GM19452 (cell line): ENCODE results near the gene MTTP.
"Not testable (repeated sequence)": the region's sequence is repeated elsewhere in the genome, so short reads cannot be mapped to it uniquely, and the experiment has no call there.

Source experiments
- ATAC-seq: cut with Tn5 transposase; IDR thresholded peaks from one replicate; pipeline ENCODE4 v1.9.1; 2021; ENCODE audit not compliant: unreplicated experiment

The MTTP gene

GRCh38 chr4:99574530-99575324 is at the start of gene MTTP:
Gene MTTP (plus strand): TSS chr4:99574824. CDS start chr4:99574910, 86 bp downstream.
- ATAC-seq: peak; percentile 67

GRCh38 chr4:99529228-99529627 is 45.4 kb upstream of the MTTP start:
- ATAC-seq: no peak

GRCh38 chr4:99529956-99530355 is 44.7 kb upstream of the MTTP start:
- no peak for ATAC-seq

DNA sequence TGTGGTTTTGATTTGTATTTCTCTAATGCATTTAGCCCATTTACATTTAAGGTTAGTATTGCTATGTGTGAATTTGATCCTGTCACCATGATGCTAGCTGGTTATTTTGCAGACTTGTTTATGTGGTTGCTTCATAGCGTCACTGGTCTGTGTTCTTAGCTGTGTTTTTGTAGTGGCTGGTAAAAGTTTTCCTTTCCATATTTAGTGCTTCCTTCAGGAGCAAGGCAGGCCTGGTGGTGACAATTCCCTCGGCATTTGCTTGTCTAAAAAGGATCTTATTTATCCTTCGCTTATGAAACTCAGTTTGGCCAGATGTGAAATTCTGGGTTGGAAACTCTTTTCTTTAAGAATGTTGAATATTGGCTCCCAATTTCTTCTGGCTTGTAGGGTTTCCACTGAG is 39.9 kb upstream of the MTTP start:
- not testable (repeated sequence) for ATAC-seq

DNA sequence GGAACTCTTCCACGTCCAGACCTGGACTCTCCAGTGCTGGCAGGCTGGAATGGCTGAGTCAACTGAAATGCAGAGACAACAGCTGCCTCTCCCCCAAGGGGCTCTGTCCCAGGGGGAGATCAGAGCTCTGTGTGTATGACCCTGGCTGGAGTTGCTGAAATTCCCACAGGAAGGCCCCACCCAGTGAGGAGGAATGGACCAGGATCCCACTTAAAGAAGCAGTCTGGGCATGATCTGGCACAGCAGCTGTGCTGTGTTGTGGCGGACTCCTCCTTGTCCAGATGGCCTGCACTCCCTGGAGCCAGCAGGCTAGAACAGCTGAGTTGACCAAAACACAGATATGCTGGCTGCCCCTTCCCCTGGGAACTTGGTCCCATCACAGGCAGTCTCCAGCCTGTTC is 38.4 kb upstream of the MTTP start:
- no peak for ATAC-seq

DNA sequence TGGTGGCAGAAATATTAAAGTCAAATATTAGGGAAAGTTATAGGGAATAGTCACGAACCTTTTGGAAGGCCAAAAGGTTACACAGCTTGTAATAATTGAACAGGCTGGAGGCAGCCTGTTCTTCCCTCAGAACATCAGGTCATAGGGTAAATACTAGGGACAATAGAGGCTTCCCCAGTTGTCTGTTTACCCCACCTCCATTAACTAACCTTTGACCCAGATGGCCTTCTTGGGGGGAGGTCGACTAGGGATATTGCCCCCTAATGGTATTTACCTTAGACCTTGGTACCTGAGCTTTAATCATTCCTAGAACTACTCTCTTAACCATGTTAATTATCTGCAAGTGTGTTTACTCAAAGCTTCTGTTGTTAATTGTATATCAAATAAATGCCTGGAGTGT is 37.8 kb upstream of the MTTP start:
- ATAC-seq: no peak

GRCh38 chr4:99537674-99538073 is 37.0 kb upstream of the MTTP start:
- ATAC-seq: no peak

GRCh38 chr4:99540277-99540939 is 34.2 kb upstream of the MTTP start:
- no peak for ATAC-seq

DNA sequence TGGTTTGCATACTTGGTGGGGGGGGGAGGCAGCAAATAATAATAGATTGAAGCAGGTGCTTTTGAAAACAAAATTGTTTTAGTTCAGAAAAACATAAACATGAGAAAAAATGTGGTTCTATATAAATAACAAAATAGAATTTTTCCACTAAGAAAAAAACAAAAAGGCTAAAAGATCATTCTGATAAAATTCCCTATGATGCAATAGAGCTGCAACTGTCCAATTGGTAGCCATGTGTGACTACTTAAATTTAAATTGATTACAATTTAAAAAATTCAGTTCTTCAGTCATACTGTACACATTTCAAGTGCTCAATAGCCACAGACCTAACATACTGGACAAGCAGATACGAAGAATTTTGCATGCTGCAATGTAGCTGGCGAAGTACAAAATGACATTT is 21.8 kb upstream of the MTTP start:
- ATAC-seq: no peak

- ATAC-seq: peak; percentile 95
Measured at GRCh38 chr4:99563310-99564186, 11.1 kb upstream of the MTTP start, which contains the start of gene TRMT10A. Gene TRMT10A (minus strand): TSS chr4:99564039. CDS start chr4:99559338, 4,701 bp downstream.

GRCh38 chr4:99564921-99565320 is 9.7 kb upstream of the MTTP start:
- ATAC-seq: no peak

- no peak for ATAC-seq
Measured at GRCh38 chr4:99571883-99572282, 2.7 kb upstream of the MTTP start.

DNA sequence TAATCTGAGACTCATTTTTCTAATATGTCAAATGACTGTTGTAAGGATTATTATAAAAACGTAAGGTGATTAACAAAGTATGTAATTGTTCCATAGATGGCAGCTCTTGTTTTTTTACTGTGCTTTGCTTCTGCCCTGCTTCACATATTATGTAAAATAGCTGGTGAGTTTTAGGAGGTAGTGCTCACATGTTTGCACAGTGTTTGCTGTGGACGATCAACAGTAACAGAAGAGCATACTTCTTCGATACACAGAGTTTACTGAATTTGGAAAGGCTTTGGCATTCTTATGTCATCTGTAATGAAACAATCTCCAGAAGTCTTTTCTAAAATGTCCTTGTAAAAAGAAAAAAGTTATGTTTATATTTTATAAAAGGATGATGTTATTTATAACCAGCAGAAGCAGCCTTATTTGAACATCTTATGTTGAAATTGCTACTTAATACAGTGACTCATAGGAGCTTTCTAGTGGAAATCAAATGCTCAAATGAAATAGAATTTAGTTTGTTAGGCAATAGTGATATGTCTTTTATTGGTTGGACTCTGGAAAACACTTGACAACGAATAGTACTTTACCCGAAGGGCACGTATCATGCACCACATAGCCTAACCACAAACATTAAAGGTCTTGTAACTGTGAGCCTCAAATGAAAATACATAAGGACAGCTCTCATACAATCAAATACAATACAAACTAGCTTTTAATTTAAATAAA is 1.9 kb upstream of the MTTP start:
- no peak for ATAC-seq

- no peak for ATAC-seq
Measured at GRCh38 chr4:99573735-99574368, 772 bp upstream of the MTTP start.

DNA sequence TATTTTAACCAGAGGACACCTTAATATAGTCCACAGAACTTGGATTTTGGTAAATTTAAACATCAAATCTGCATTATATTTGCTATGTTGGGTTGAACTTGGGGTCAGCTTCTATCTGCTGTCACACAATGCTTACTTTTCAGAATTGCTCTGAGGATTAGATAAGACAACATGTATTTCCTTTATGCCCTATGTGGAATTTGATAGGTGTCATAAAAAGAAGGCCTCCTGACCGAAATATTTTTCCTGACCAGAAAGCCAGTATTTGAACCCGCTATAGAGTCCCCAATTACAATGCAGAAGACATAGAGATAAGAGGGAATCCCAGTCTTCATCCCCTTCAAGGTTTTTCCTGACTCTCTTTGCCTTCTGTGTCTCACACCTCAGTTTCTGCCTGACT is 4.1 kb downstream of the MTTP start:
- no peak for ATAC-seq

GRCh38 chr4:99585516-99585915 is 10.9 kb downstream of the MTTP start:
- ATAC-seq: no peak

DNA sequence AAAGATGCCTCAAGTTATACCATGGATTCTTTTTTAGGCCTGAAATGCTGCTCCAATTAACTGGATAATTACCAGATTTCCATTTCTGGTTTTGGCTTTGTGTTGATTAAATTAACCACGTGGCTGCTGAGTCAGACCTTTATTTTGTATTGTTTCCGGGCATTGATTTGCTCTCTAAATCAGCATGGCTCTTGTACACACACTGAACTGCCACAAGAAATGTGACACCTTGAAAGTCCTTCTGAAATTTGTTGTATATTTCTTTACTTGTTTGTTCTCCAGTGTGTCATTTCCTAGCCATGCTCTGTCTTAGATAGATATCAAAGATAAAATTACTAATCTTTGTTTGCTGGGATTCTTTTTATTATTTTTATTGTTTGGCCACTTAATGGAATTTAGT is 11.7 kb downstream of the MTTP start:
- ATAC-seq: no peak

DNA sequence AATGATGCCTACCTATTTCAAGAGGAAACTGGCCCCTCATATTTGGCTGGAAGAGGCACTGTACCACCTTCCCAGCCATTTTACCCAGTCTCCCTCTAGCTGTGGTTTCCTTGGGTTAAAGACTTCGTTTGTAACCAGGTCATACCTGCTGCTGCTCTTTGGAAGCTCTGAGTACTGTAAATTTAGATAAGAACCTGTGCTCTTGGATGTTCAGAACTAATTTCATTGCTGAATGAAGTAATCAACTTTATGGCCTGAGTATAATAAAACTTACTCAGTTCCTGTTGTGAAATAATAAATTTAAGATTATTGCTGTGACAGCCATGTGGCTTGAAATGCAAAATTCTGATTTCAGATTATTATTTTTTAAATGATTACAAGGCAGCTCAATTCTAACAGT is 12.2 kb downstream of the MTTP start:
- no peak for ATAC-seq

DNA sequence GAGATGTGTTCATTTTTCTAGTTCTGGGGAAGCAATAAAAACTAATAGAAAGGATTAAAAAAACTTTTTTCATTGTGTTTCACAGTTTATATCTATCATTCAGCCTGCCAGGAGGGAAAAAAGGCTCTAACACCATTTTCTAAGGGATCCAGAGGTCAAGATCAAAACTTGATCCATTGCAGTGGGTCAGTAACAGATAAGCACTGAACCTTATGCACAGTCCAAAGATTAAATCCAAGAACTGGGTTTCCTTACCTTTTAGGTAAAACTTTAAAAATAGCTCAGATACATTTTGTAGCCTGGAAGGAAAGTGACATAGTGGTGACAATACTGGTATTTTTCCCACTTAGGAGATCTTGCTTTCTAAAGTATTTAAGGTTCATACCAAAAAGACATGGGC is 12.7 kb downstream of the MTTP start:
- ATAC-seq: no peak

- no peak for ATAC-seq
Measured at GRCh38 chr4:99587803-99588202, 13.2 kb downstream of the MTTP start.
